ENCODE results near the gene TCIRG1.

- TF ChIP-seq CTCF (IDR thresholded peaks at IDR 0.05), result no peak
- no peak for TF ChIP-seq EZH2 (IDR thresholded peaks at IDR 0.05)
- no peak for TF ChIP-seq EZH2phosphoT487 (IDR thresholded peaks at IDR 0.05)
These were observed 12.6 kb downstream of the TCIRG1 start for GRCh38 chr11:68051191-68052136.

Data from neural progenitor cell (in vitro differentiated cells).